Uterus (tissue), 4 donors: ENCODE results near the gene ZYG11B. TPM values are rescaled to one million over a fixed set of nuclear protein-coding genes. Genes with fewer than 3 reads are reported as not detected.

Experiments
- DNase-seq, 2 donors: peaks; one replicate each; pipeline ENCODE4 v3.0.0-alpha.2; 2019 to 2020
- H3K27ac ChIP-seq, 2 donors: fragments of 200-600 bp; sonication (generic); 1 replicate in 1 of 2; 2 replicates in 1 of 2; pipeline ENCODE4 v1.5.1; 2016 to 2018
- H3K27me3 ChIP-seq, 2 donors: fragments of 200-600 bp; sonication (generic); one replicate each; pipeline ENCODE4 v1.5.1; 2018 to 2019; ENCODE audit warnings: control low read depth in 1 of 2
- H3K36me3 ChIP-seq, 2 donors: fragments of 200-600 bp; sonication (generic); one replicate each; pipeline ENCODE4 v1.5.1; 2019; ENCODE audit warnings: control low read depth in 1 of 2
- H3K4me1 ChIP-seq, 2 donors: fragments of 200-600 bp; sonication (generic); one replicate each; pipeline ENCODE4 v1.5.1; 2018 to 2019; ENCODE audit warnings: control low read depth in 1 of 2
- H3K4me3 ChIP-seq, 2 donors: fragments of 200-600 bp; sonication (generic); 1 replicate in 1 of 2; 2 replicates in 1 of 2; pipeline ENCODE4 v1.5.1; 2018 to 2019; ENCODE audit warnings: mild to moderate bottlenecking in 1 of 2
- H3K9me3 ChIP-seq, 2 donors: fragments of 200-600 bp; sonication (generic); one replicate each; pipeline ENCODE4 v1.5.1; 2019; ENCODE audit warnings: control low read depth in 1 of 2
- CTCF ChIP-seq, 4 experiments: fragments of 200-600 bp in 2 of 4; fragments of 450-650 bp in 2 of 4; sonication (generic) in 2 of 4; IDR thresholded peaks; one replicate each; pipeline ENCODE4 v1.5.1; 2016 to 2019; ENCODE audit warnings: antibody characterized with exemption in 4 of 4, mild to moderate bottlenecking in 2 of 4, moderate library complexity in 1 of 4
- POLR2A ChIP-seq, 2 donors: fragments of 450-650 bp; IDR thresholded peaks; one replicate each; pipeline ENCODE4 v1.6.1; 2016; ENCODE audit warnings: antibody characterized with exemption in 2 of 2, mild to moderate bottlenecking in 1 of 2, moderate library complexity in 1 of 2
- intact Hi-C: fragments of 100-400 bp; cut with DNase I; formaldehyde crosslinking; loops from one replicate; pipeline ENCODE4 v1.15.1; 2023; ENCODE audit warnings: low total_unique reads
- total RNA-seq, 4 donors: library from RNA; depleted of rRNA in 3 of 4; stranded (reverse); fragments of >200 nt in 3 of 4; gene quantifications; one replicate each; pipeline versions ENCODE4 v1.1.0 to v1.2.4, GENCODE V29; 2014 to 2023
- donor health status: DM: yes; HTN: yes; CAD: no.

Gene ZYG11B
- total RNA-seq, 4 donors from 2014 or later: 22.5 to 100 (median 45.8) TPM

GRCh38 chr1:52756020-52756419, 29.8 kb downstream of the ZYG11B start:
- H3K36me3 ChIP-seq: no peaks in the 10 kb centered on the region
- intact Hi-C loops: no loop called here
- peaks cover 0 to 6% of the 10 kb centered on the region in 2 donors for H3K4me1 ChIP-seq
- no peak for TF ChIP-seq CTCF (IDR thresholded peaks at IDR 0.05)
- no peak for TF ChIP-seq POLR2A (IDR thresholded peaks at IDR 0.05)
- H3K27me3 ChIP-seq: no peaks in the 10 kb centered on the region
- no peak overlapping the region for H3K27ac ChIP-seq
- no peak overlapping the region for H3K4me3 ChIP-seq
- no peaks in the 10 kb centered on the region for H3K9me3 ChIP-seq
- no peak for DNase-seq

- H3K36me3 ChIP-seq: no peaks in the 10 kb centered on the region
- no peaks in the 10 kb centered on the region for H3K4me1 ChIP-seq
- no peak for TF ChIP-seq CTCF (IDR thresholded peaks at IDR 0.05)
- no peak for TF ChIP-seq POLR2A (IDR thresholded peaks at IDR 0.05)
- H3K4me3 ChIP-seq: no peak overlapping the region
- H3K27ac ChIP-seq: no peak overlapping the region
- intact Hi-C loops: no loop called here
- DNase-seq: no peak
- H3K27me3 ChIP-seq: no peaks in the 10 kb centered on the region
- no peaks in the 10 kb centered on the region for H3K9me3 ChIP-seq
Measured at GRCh38 chr1:52759908-52760307, 33.7 kb downstream of the ZYG11B start.

- no peaks in the 10 kb centered on the region for H3K9me3 ChIP-seq
- H3K27ac ChIP-seq: no peak overlapping the region
- no peaks in the 10 kb centered on the region for H3K36me3 ChIP-seq
- TF ChIP-seq CTCF (IDR thresholded peaks at IDR 0.05): no peak
- TF ChIP-seq POLR2A (IDR thresholded peaks at IDR 0.05): no peak
- H3K27me3 ChIP-seq: no peaks in the 10 kb centered on the region
- no peaks in the 10 kb centered on the region for H3K4me1 ChIP-seq
- H3K4me3 ChIP-seq: no peak overlapping the region
- intact Hi-C loops: no loop called here
- no peak for DNase-seq
Measured at GRCh38 chr1:52767596-52768280, 41.5 kb downstream of the ZYG11B start.

GRCh38 chr1:52769346-52770033, 43.2 kb downstream of the ZYG11B start:
- Histone ChIP-seq H3K9me3 (no peaks in the 10 kb centered on the region), H3K4me1 (no peaks in the 10 kb centered on the region), H3K27me3 (no peaks in the 10 kb centered on the region), H3K36me3 (no peaks in the 10 kb centered on the region), H3K4me3 (no peak overlapping the region), H3K27ac (no peak overlapping the region)
- no peak for TF ChIP-seq CTCF (IDR thresholded peaks at IDR 0.05)
- no peak for TF ChIP-seq POLR2A (IDR thresholded peaks at IDR 0.05)
- no peak for DNase-seq
- intact Hi-C loops: no loop called here

- no peak for DNase-seq
- intact Hi-C loops: no loop called here
- TF ChIP-seq POLR2A (IDR thresholded peaks at IDR 0.05): no peak
- no peak for TF ChIP-seq CTCF (IDR thresholded peaks at IDR 0.05)
- H3K9me3 ChIP-seq: no peaks in the 10 kb centered on the region
- peak overlapping the region in 1 of 2 donors; percentile 18 for H3K27ac ChIP-seq
- H3K36me3 ChIP-seq: no peaks in the 10 kb centered on the region
- H3K27me3 ChIP-seq: no peaks in the 10 kb centered on the region
- H3K4me3 ChIP-seq: no peak overlapping the region
- no peaks in the 10 kb centered on the region for H3K4me1 ChIP-seq
Measured at GRCh38 chr1:52771384-52771783, 45.1 kb downstream of the ZYG11B start.
